Measurements from ENCODE around the gene SESN1.

GRCh38 chr6:109118337-109118736 lies 23.7 kb upstream of the SESN1 start:
- TF ChIP-seq CTCF (IDR thresholded peaks at IDR 0.05) (no peak), POLR2A (IDR thresholded peaks at IDR 0.05) (no peak)
